Measurements from ENCODE around the gene CADM1.
A peak's percentile ranks its signal among the peaks of the same experiment; 100 is the strongest.

DNA sequence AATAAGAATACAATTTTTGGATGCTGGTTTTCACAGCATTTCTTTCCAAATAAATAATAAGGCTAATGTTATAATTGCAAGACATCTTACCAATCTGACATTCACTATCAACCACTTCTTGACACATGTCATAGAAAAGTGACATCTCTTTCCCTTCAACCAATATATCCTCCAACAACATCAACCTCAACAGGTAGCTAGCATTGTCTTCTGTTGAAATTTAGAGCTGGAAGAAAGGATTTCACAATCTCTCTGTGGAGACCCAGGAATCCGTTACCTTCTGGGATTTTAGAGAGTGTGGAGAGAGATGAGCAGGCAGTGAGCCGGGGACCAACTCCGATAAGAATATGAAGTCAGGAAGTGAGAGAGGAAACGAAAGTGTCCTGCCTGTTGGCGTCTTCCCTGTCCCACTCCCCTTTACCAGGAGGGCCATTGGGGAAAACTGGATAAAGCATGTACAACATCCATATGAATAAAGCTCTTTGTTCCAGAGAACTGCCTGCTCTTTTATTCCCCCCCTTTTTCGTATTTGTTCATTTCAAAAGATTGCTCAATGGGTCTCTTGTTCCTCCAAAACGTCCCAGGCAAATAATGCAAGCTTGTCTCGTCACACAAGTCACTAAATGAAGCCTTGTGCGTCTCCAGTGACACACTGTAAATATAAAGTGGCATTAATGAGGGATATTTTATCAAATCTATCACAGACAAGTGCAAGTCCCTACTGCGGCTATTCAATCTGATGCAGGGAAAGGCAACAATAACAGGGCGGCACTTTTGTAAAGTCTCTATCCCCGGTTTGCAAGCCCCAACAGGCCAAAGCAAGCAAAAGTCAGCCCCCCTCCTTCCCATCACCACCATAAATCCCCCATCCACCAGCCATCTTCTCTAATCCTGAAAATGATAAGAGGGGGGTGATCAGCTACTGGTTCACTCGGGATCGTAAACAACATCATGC is 3.4 kb downstream of the CADM1 start:
- TF ChIP-seq EZH2 (IDR thresholded peaks at IDR 0.05; ENCODE audit: low read depth, unreplicated experiment) (peak; percentile 66), REST (IDR thresholded peaks at IDR 0.05; ENCODE audit: unreplicated experiment) (no peak)
- TF ChIP-seq, protein P1, sequence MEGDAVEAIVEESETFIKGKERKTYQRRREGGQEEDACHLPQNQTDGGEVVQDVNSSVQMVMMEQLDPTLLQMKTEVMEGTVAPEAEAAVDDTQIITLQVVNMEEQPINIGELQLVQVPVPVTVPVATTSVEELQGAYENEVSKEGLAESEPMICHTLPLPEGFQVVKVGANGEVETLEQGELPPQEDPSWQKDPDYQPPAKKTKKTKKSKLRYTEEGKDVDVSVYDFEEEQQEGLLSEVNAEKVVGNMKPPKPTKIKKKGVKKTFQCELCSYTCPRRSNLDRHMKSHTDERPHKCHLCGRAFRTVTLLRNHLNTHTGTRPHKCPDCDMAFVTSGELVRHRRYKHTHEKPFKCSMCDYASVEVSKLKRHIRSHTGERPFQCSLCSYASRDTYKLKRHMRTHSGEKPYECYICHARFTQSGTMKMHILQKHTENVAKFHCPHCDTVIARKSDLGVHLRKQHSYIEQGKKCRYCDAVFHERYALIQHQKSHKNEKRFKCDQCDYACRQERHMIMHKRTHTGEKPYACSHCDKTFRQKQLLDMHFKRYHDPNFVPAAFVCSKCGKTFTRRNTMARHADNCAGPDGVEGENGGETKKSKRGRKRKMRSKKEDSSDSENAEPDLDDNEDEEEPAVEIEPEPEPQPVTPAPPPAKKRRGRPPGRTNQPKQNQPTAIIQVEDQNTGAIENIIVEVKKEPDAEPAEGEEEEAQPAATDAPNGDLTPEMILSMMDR (conservative IDR thresholded peaks at IDR 0.05; ENCODE audit: low read depth in 2 of 2): no peak
